Inferior parietal cortex (tissue), 1 donor: ENCODE results near the gene TRPV4.
"Not testable (repeated sequence)": the region's sequence is repeated elsewhere in the genome, so short reads cannot be mapped to it uniquely, and the experiment has no call there.

Experiments
- DNase-seq: peaks from one replicate; pipeline ENCODE4 v3.0.0-alpha.2; 2016; ENCODE audit errors: extremely low spot score

The TRPV4 gene

GRCh38 chr12:109833307-109834189 lies at the start of gene TRPV4:
TSS of gene TRPV4 (minus strand) at chr12:109833398. CDS start at chr12:109814796, 18,602 bp downstream.
- no peak for DNase-seq

DNA sequence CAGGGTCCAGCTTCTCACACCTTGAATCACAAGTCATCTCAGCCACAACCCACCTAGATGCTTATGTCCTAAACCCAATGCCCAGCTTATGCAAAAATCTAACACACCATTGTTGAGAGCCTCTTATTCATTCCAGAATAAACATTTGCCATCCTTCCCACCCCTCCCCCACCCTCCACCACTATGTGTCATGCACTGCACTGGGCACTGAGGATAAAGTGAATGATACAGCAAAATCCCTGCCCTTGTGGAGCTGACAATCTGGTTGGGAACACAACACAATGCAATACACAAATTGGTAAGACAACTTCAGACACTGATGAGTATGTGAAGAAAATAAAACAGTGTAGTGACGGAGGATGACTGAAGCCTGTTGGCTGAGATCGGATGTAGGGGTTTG lies 48.6 kb upstream of the TRPV4 start:
- DNase-seq, result no peak

- no peak for DNase-seq
These were observed 47.7 kb upstream of the TRPV4 start for GRCh38 chr12:109880938-109881337.

- DNase-seq, result peak; percentile 77
These were observed 47.1 kb upstream of the TRPV4 start, which contains the start of gene GLTP for GRCh38 chr12:109880043-109880931. TSS of gene GLTP (minus strand) at chr12:109880541. CDS start at chr12:109880374, 167 bp downstream.

DNA sequence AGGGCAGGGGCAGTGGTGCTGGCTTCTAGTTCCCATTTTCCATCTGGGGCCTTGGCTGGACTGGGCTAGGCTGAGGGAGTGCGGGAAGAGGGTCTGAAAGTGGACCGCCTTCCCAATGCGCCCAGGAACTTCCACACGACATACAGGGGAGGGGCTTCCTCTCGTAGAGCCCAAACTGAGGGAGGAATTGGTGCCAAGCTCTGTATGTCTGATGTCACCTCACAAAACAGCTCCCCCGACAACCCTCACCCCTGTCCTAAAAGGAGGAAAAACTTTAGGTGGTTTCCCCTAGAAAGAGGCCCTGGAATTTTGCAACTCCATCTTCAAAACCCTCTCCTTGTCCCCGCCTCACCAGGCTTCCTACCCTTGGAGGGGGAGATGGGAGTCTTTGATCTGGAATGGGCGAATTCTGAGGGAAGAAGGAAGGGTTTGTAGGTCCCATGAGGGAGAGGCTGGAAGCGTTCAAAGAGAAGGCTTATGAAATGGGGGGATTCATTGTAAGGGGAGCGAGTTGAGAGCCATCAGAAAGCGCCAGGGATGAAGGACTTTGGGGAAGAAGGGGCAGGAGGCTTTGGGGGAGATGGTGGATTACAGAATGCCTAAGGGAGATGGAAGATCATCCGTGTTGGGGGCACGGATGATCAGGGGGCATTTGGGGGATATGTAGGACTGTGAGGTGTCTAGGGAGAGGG lies 46.3 kb upstream of the TRPV4 start:
- DNase-seq, result no peak

- DNase-seq, result no peak
These were observed 45.6 kb upstream of the TRPV4 start for GRCh38 chr12:109878749-109879148.

DNA sequence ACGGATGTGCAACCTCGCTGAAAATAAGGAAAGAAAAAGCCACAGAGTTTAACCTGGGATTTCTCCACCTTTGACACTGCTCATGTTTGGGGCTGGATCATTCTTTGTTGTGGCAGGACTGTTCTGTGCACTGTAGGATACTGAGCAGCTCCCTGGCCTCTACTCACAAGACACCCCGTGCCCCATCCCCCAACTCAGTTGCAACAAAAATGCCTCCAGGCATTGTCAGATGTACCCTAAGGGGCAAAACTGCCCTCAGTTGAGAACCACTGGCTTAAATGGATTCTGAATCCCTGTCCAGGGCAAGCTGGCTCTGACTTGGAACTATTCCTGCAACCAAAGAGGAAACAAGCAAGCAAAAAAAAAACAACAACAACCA lies 45.0 kb upstream of the TRPV4 start:
- DNase-seq, result no peak

GRCh38 chr12:109877504-109878246 lies 44.5 kb upstream of the TRPV4 start:
- no peak for DNase-seq

- no peak for DNase-seq
These were observed 43.2 kb upstream of the TRPV4 start for GRCh38 chr12:109876406-109876805.

- DNase-seq, result no peak
These were observed 42.5 kb upstream of the TRPV4 start for GRCh38 chr12:109875572-109876131.

GRCh38 chr12:109873653-109874052 lies 40.5 kb upstream of the TRPV4 start:
- no peak for DNase-seq

DNA sequence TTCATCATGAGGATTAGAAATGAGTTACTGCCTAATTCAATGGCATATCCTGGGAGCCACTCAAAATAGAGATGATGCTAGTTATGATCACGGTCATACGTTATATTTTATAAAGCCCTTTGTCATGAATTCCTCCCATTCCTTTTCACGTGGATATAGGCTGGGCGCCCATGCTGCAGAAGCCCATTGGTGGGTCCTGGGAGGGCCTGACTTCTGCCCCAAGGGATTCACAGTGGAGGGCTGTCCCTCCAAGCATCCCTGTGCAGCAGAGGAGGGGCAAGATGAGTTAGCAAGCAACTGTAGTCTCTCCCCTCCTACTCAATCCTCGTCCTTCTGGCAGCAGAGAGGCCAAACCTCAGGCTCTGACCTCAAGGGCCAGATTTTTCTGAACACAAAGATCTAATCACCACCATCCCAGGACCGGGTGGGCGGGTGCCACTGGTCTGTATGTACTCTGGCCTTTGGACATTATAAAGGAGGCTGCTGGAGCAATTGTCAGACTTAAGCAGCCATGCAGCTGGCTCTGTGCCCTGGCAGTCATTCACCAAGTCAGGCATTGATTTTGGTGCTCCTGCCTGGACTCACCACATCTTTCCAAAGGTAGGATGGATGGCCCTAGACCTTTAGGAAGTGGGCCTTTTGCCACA lies 38.6 kb upstream of the TRPV4 start:
- DNase-seq, result no peak

- DNase-seq, result no peak
These were observed 37.5 kb upstream of the TRPV4 start for GRCh38 chr12:109870648-109871047.

DNA sequence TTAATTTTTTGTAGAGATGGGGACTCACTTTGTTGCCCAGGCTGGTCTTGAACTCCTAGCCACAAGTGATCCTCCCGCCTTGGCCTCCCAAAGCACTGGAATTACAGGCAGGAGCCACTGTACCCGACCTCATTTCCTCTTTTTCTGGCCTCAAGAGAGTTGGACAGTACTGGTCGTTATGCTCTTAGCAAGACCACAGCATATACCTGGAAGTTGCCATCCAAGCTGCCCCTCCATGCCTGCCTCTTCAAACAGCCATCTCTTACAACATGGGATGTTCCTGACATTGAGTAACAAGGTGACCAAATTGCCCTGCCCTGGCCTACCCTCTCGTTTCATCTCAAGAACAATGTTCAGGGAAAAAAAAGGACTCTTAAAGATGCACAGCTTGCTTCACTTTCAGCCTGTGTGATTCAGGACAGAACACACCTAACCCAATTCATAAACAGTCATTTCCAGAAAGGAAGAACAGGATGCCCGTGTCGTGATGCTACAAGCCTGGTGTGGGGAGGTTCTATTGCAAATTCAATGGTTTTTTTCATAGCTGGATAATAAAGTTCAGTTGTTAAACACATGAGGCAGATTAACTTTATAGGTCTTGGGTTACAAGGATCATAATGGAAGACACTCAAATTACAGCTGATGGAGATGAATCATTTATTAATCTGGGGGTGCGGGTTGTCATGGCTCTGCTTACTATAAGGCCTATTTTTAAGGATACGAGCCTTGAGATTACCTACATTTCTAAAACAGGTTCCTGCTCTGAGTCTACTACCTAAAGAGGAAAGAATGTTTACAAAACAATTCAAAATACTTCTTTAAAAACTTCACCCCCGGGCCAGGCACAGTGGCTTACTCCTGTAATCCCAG lies 35.2 kb upstream of the TRPV4 start:
- DNase-seq, result no peak

GRCh38 chr12:109864916-109865315 lies 31.7 kb upstream of the TRPV4 start:
- DNase-seq, result no peak

DNA sequence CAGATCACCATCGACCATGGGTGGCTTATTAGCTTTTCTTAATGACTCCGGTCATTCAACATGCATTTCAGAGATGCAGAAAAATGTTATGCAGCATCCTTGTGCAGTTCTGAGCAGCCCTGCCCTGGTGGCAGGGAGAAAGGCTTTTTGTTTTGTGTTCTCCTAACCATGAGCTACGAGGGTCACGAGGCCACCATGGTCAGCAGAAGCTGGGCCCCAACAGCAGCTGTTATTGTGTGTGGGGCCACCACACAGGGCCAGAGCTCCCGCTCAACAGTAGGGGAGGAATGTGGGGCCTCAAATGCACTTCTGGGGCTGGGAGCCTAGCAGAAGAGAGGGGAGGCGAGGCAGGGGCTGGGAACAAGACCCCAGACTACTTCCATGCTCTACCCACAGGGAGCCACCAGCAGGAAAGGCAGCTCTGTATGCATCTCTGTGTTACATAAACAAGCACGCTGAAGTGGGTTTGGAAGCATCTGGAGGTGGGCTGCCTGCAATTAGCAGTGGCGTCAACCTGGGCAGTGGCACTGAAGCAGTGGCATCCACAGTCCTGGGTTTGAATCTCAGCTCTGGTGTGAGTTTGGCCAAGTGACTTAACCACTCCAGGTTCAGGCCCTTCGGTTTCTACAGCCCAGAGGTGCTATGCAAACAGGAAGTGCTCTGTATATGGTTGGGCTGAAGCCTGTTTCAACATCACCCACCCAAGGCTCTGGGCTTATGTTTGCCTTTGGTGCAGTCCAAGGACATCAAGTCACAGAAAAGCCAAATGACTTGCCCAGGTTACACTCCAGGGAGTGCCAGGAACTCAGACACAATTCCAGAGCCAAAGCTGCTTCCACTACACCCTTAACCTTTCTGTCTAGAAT lies 30.9 kb upstream of the TRPV4 start:
- DNase-seq, result peak; percentile 79

DNA sequence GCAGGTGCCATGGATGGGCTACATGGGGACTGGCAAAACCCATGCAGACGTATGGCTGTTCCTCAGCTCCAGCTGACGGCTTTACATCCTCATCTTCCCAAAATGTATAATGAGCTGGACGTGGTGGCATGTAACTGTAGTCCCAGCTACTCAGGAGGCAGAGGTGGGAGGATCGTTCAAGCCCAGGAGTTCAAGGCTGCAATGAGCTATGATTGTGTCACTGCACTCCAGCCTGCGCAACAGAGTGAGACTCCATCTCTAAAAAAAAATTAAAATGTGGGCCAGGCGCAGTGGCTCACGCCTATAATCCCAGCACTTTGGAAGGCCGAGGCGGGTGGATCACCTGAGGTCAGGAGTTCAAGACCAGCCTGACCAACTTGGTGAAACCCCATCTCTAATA lies 29.3 kb upstream of the TRPV4 start:
- DNase-seq, result not testable (repeated sequence)

GRCh38 chr12:109861689-109862314 lies 28.6 kb upstream of the TRPV4 start:
- DNase-seq, result no peak
